GM23338 (cell line): ENCODE data around the gene PNPLA2. TPM values are rescaled to one million over a fixed set of nuclear protein-coding genes. Genes with fewer than 3 reads are reported as not detected.

Experiments
- ATAC-seq: fragments of 200-7000 bp; cut with Tn5 transposase; 3 replicates; pipeline ENCODE4 v1.9.1; 2020
- DNase-seq: peaks from one replicate; pipeline ENCODE4 v3.0.0-alpha.2; 2015; ENCODE audit warnings: low spot score
- H2AFZ ChIP-seq: fragments of 200-600 bp; sonication (generic); 2 replicates; pipeline ENCODE4 v1.8.0; 2016; ENCODE audit warnings: antibody characterized with exemption, mild to moderate bottlenecking, moderate library complexity
- H3F3A ChIP-seq: fragments of 200-600 bp; sonication (generic); replicated peaks from 2 replicates; pipeline ENCODE4 v1.8.0; 2017; ENCODE audit warnings: antibody characterized with exemption, mixed run types, low read depth
- H3K27ac ChIP-seq: fragments of 200-600 bp; sonication (generic); 2 replicates; pipeline ENCODE4 v1.6.1; 2016; ENCODE audit warnings: low read depth
- H3K27me3 ChIP-seq: fragments of 200-600 bp; sonication (generic); 2 replicates; pipeline ENCODE4 v1.8.0; 2016; ENCODE audit warnings: mild to moderate bottlenecking, mixed run types, moderate library complexity; ENCODE audit not compliant: insufficient read depth
- H3K36me3 ChIP-seq: fragments of 200-600 bp; sonication (generic); 2 replicates; pipeline ENCODE4 v1.8.0; 2016; ENCODE audit warnings: mild to moderate bottlenecking; ENCODE audit not compliant: insufficient read depth
- H3K4me1 ChIP-seq: fragments of 200-600 bp; sonication (generic); 2 replicates; pipeline ENCODE4 v1.8.0; 2016; ENCODE audit warnings: mild to moderate bottlenecking, moderate library complexity; ENCODE audit not compliant: insufficient read depth
- H3K4me2 ChIP-seq: fragments of 200-600 bp; sonication (generic); 2 replicates; pipeline ENCODE4 v1.7.1; 2017; ENCODE audit warnings: mixed run types
- H3K4me3 ChIP-seq: fragments of 200-600 bp; sonication (generic); 2 replicates; pipeline ENCODE4 v1.6.1; 2016; ENCODE audit warnings: mixed run types
- H3K79me2 ChIP-seq: fragments of 200-600 bp; sonication (generic); replicated peaks from 2 replicates; pipeline ENCODE4 v1.8.0; 2017; ENCODE audit warnings: mild to moderate bottlenecking; ENCODE audit not compliant: insufficient read depth
- H3K9me2 ChIP-seq: fragments of 200-600 bp; sonication (generic); 2 replicates; pipeline ENCODE4 v1.8.0; 2017; ENCODE audit not compliant: insufficient read depth
- H4K20me1 ChIP-seq: fragments of 200-600 bp; sonication (generic); replicated peaks from 2 replicates; pipeline ENCODE4 v1.8.0; 2017; ENCODE audit warnings: mild to moderate bottlenecking; ENCODE audit not compliant: insufficient read depth
- H3K27ac Mint-ChIP-seq: 2 replicates; pipeline ENCODE4 v1.8.0; 2020; ENCODE audit warnings: inconsistent platforms, mild to moderate bottlenecking, moderate library complexity, mixed read lengths
- H3K27me3 Mint-ChIP-seq: 3 replicates; pipeline ENCODE4 v1.8.0; 2022; ENCODE audit warnings: low read depth, mild to moderate bottlenecking, moderate library complexity, mixed read lengths, inconsistent platforms; ENCODE audit not compliant: insufficient read depth, poor library complexity
- H3K36me3 Mint-ChIP-seq: 3 replicates; pipeline ENCODE4 v1.8.0; 2021; ENCODE audit warnings: low read depth, mild to moderate bottlenecking, inconsistent platforms, moderate library complexity, mixed read lengths
- H3K4me1 Mint-ChIP-seq: 3 replicates; pipeline ENCODE4 v1.8.0; 2020; ENCODE audit warnings: mild to moderate bottlenecking, inconsistent platforms, mixed read lengths
- H3K4me3 Mint-ChIP-seq: 3 replicates; pipeline ENCODE4 v1.8.0; 2021; ENCODE audit warnings: moderate library complexity, mild to moderate bottlenecking, inconsistent platforms, mixed read lengths
- H3K9me3 Mint-ChIP-seq: 3 replicates; pipeline ENCODE4 v1.8.0; 2020; ENCODE audit warnings: moderate library complexity, mild to moderate bottlenecking, inconsistent platforms, mixed read lengths
- CREB1 ChIP-seq: fragments of 250-450 bp; sonication (Bioruptor Pico); IDR thresholded peaks from 2 replicates; pipeline ENCODE4 v1.5.0; 2020; ENCODE audit warnings: low read depth, mild to moderate bottlenecking, moderate library complexity
- JUNB ChIP-seq: IDR thresholded peaks from one replicate; pipeline ENCODE4 v1.6.1; 2016; ENCODE audit warnings: antibody characterized with exemption; ENCODE audit not compliant: unreplicated experiment
- NANOG ChIP-seq: IDR thresholded peaks from 2 replicates; pipeline ENCODE4 v1.6.1; 2016; ENCODE audit warnings: antibody characterized with exemption, borderline replicate concordance
- POLR2AphosphoS5 ChIP-seq: IDR thresholded peaks from 2 replicates; pipeline ENCODE4 v1.6.1; 2016; ENCODE audit warnings: antibody characterized with exemption, low read depth
- REST ChIP-seq: IDR thresholded peaks from one replicate; pipeline ENCODE4 v1.6.1; 2018; ENCODE audit warnings: antibody characterized with exemption; ENCODE audit not compliant: unreplicated experiment
- ZNF462 ChIP-seq: fragments of 250-450 bp; sonication (Bioruptor Pico); IDR thresholded peaks from 2 replicates; pipeline ENCODE4 v1.5.0; 2020; ENCODE audit warnings: mild to moderate bottlenecking, moderate library complexity
- polyA plus RNA-seq: library from polyadenylated mRNA; unstranded; fragments of >200 nt; fragmentation: Nextera tagmentation; extraction: Ambion mirVana; gene quantifications from 2 replicates; pipeline ENCODE4 v1.2.1, GENCODE V29; 2016
- total RNA-seq: library from RNA; depleted of rRNA; stranded (reverse); fragments of >200 nt; shearing (Covaris generic); gene quantifications from 2 replicates; pipeline ENCODE4 v1.2.3, GENCODE V29; 2014
- TF ChIP-seq, protein P1 (sequence below), 2 experiments: fragments of 200-600 bp in 1 of 2; sonication (generic) in 1 of 2; conservative IDR thresholded peaks; 2 replicates each; pipeline versions ENCODE4 v1.5.1 to v1.6.1; 2016 to 2017; ENCODE audit warnings: antibody characterized with exemption in 2 of 2, low read depth in 2 of 2, mild to moderate bottlenecking in 2 of 2, moderate library complexity in 1 of 2

Gene PNPLA2
- total and polyA plus RNA-seq, 2 experiments from 2014 or later, result 31.1 to 45.6 TPM

- H3K4me2 ChIP-seq, result no peak overlapping the region
These were observed 49.7 kb downstream of the PNPLA2 start for GRCh38 chr11:868394-868793.

More at GRCh38 chr11:868394-868793, 49.7 kb downstream of the PNPLA2 start:
- Histone ChIP-seq H3K27me3 (no peaks in the 10 kb centered on the region), H3K36me3 (no peaks in the 10 kb centered on the region), H3K79me2 (no peaks in the 10 kb centered on the region), H3K4me1 (peaks cover under 1% of the 10 kb centered on the region; the same call in 1 of the 2 replicates), H3K4me3 (no peak overlapping the region), H4K20me1 (peaks cover 15% of the 10 kb centered on the region), H3K27ac (no peak overlapping the region), H3F3A (peaks cover 24% of the 10 kb centered on the region), H3K9me2 (no peaks in the 10 kb centered on the region), H2AFZ (no peak overlapping the region)
- no peak for DNase-seq
- Mint-ChIP-seq H3K36me3 (peaks cover 2% of the 10 kb centered on the region; the same call in 2 of the 3 replicates), H3K27me3 (peaks cover 33% of the 10 kb centered on the region), H3K4me3 (no peak overlapping the region), H3K27ac (no peak overlapping the region), H3K9me3 (no peaks in the 10 kb centered on the region), H3K4me1 (peaks cover 7% of the 10 kb centered on the region)
- TF ChIP-seq POLR2AphosphoS5, result 0 out of 2 replicates have a peak, but pooled peaks have one; percentile 15
- TF ChIP-seq, protein P1, sequence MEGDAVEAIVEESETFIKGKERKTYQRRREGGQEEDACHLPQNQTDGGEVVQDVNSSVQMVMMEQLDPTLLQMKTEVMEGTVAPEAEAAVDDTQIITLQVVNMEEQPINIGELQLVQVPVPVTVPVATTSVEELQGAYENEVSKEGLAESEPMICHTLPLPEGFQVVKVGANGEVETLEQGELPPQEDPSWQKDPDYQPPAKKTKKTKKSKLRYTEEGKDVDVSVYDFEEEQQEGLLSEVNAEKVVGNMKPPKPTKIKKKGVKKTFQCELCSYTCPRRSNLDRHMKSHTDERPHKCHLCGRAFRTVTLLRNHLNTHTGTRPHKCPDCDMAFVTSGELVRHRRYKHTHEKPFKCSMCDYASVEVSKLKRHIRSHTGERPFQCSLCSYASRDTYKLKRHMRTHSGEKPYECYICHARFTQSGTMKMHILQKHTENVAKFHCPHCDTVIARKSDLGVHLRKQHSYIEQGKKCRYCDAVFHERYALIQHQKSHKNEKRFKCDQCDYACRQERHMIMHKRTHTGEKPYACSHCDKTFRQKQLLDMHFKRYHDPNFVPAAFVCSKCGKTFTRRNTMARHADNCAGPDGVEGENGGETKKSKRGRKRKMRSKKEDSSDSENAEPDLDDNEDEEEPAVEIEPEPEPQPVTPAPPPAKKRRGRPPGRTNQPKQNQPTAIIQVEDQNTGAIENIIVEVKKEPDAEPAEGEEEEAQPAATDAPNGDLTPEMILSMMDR (conservative IDR thresholded peaks at IDR 0.05; ENCODE audit: low read depth in 2 of 2), result no peak
- no peak for TF ChIP-seq JUNB
- no peak for TF ChIP-seq ZNF462 (CRISPR knock-in tag)
- no peak for TF ChIP-seq NANOG
- no peak for TF ChIP-seq CREB1
- TF ChIP-seq REST, result no peak
- ATAC-seq, result no peak
